ENCODE results near the gene DNAH10. TPM values are rescaled to one million over a fixed set of nuclear protein-coding genes. Genes with fewer than 3 reads are reported as not detected.

Gene DNAH10
- total RNA-seq, 4 donors from 2014 or later = 0.14 to 0.20 TPM; not detected in 2

GRCh38 chr12:123734268-123734667 lies 27.8 kb upstream of the DNAH10 start:
- no peak for TF ChIP-seq EP300 (IDR thresholded peaks at IDR 0.05; ENCODE audit: low read depth)
- TF ChIP-seq POLR2A (IDR thresholded peaks at IDR 0.05) = no peak
- no peak for TF ChIP-seq CTCF (IDR thresholded peaks at IDR 0.05)
- TF ChIP-seq POLR2AphosphoS5 (IDR thresholded peaks at IDR 0.05) = no peak
- in situ Hi-C loops (cut with MboI; ENCODE audit: low pct_ligation_motif_present in 1 of 4, low pct_unique_long_range_greater_than_20kb in 1 of 4, low sequenced_read_pairs in 3 of 4) (no loop called here), intact Hi-C loops (cut with DNase I; ENCODE audit: low total_unique reads) (no loop called here)
- no peaks in the 10 kb centered on the region for H3K27me3 ChIP-seq
- H3K27ac ChIP-seq = no peak overlapping the region
- DNase-seq = no peak
- peaks cover 0 to 61% (median 18%) of the 10 kb centered on the region in 4 donors for H3K36me3 ChIP-seq
- H3K9me3 ChIP-seq = no peaks in the 10 kb centered on the region
- H3K4me3 ChIP-seq = no peak overlapping the region
- 81 to 90% methylated on average over 2 to 5 of the region's 5 CpGs for WGBS, 2 donors (ENCODE audit: low coverage in 1 of 2)
- no peaks in the 10 kb centered on the region for H3K4me1 ChIP-seq

- Histone ChIP-seq H3K27ac (no peak overlapping the region), H3K4me1 (no peaks in the 10 kb centered on the region), H3K27me3 (no peaks in the 10 kb centered on the region), H3K36me3 (peaks cover 0 to 66% (median 29%) of the 10 kb centered on the region in 4 donors), H3K9me3 (no peaks in the 10 kb centered on the region), H3K4me3 (no peak overlapping the region)
- no peak for DNase-seq
- WGBS, 2 donors (ENCODE audit: low coverage in 1 of 2) = 90% methylated on average over 8 to 14 of the region's 14 CpGs
- TF ChIP-seq EP300 (IDR thresholded peaks at IDR 0.05; ENCODE audit: low read depth) (no peak), CTCF (IDR thresholded peaks at IDR 0.05) (no peak), POLR2A (IDR thresholded peaks at IDR 0.05) (no peak), POLR2AphosphoS5 (IDR thresholded peaks at IDR 0.05) (no peak)
- in situ Hi-C loops (cut with MboI; ENCODE audit: low pct_ligation_motif_present in 1 of 4, low pct_unique_long_range_greater_than_20kb in 1 of 4, low sequenced_read_pairs in 3 of 4) = no loop called here
- intact Hi-C loops (cut with DNase I; ENCODE audit: low total_unique reads) = no loop called here
These were observed 20.0 kb upstream of the DNAH10 start for GRCh38 chr12:123741937-123742572.

GRCh38 chr12:123743002-123743401 lies 19.1 kb upstream of the DNAH10 start:
- H3K36me3 ChIP-seq = peaks cover 0 to 60% (median 25%) of the 10 kb centered on the region in 4 donors
- no peaks in the 10 kb centered on the region for H3K27me3 ChIP-seq
- no peak for DNase-seq
- TF ChIP-seq POLR2A (IDR thresholded peaks at IDR 0.05) (no peak), POLR2AphosphoS5 (IDR thresholded peaks at IDR 0.05) (no peak), EP300 (IDR thresholded peaks at IDR 0.05; ENCODE audit: low read depth) (no peak), CTCF (IDR thresholded peaks at IDR 0.05) (no peak)
- H3K4me3 ChIP-seq = no peak overlapping the region
- in situ Hi-C loops (cut with MboI; ENCODE audit: low pct_ligation_motif_present in 1 of 4, low pct_unique_long_range_greater_than_20kb in 1 of 4, low sequenced_read_pairs in 3 of 4) = no loop called here
- 82 to 92% methylated on average over 6 to 10 of the region's 10 CpGs for WGBS, 2 donors (ENCODE audit: low coverage in 1 of 2)
- no peaks in the 10 kb centered on the region for H3K9me3 ChIP-seq
- no peaks in the 10 kb centered on the region for H3K4me1 ChIP-seq
- intact Hi-C loops (cut with DNase I; ENCODE audit: low total_unique reads) = no loop called here
- no peak overlapping the region for H3K27ac ChIP-seq

- no peak overlapping the region for H3K27ac ChIP-seq
- in situ Hi-C loops (cut with MboI; ENCODE audit: low pct_ligation_motif_present in 1 of 4, low pct_unique_long_range_greater_than_20kb in 1 of 4, low sequenced_read_pairs in 3 of 4) = no loop called here
- peaks cover 0 to 55% (median 23%) of the 10 kb centered on the region in 4 donors for H3K36me3 ChIP-seq
- H3K27me3 ChIP-seq = no peaks in the 10 kb centered on the region
- H3K9me3 ChIP-seq = no peaks in the 10 kb centered on the region
- H3K4me1 ChIP-seq = no peaks in the 10 kb centered on the region
- no peak overlapping the region for H3K4me3 ChIP-seq
- intact Hi-C loops (cut with DNase I; ENCODE audit: low total_unique reads) = no loop called here
- no peak for TF ChIP-seq EP300 (IDR thresholded peaks at IDR 0.05; ENCODE audit: low read depth)
- TF ChIP-seq POLR2AphosphoS5 (IDR thresholded peaks at IDR 0.05) = no peak
- TF ChIP-seq POLR2A (IDR thresholded peaks at IDR 0.05) = no peak
- no peak for TF ChIP-seq CTCF (IDR thresholded peaks at IDR 0.05)
- WGBS, 2 donors (ENCODE audit: low coverage in 1 of 2) = 88% methylated on average over 12 of the region's 12 CpGs; no CpG with 5 or more reads in 1 of the 2 donors
- no peak for DNase-seq
These were observed 17.3 kb upstream of the DNAH10 start for GRCh38 chr12:123744836-123745235.
